Activated CD8-positive, alpha-beta T cell treated with anti-CD3 and anti-CD28 coated beads for 36 hours (primary cell): Measurements from ENCODE around the gene GIGYF1. TPM values are rescaled to one million over a fixed set of nuclear protein-coding genes. Genes with fewer than 3 reads are reported as not detected.

Experiments
- ATAC-seq: fragments of 200-7000 bp; cut with Tn5 transposase; one replicate; pipeline ENCODE4 v1.10.0; 2021; ENCODE audit warnings: mild to moderate bottlenecking, moderate library complexity
- CTCF ChIA-PET: fragments of 350-600 bp; sonication (Branson Sonifier 250); formaldehyde crosslinking; loops from one replicate; lab custom pipeline; 2021; ENCODE audit warnings: antibody characterized with exemption; lab: Charles Lee
- POLR2A ChIA-PET: fragments of 350-600 bp; sonication (Branson Sonifier 250); formaldehyde crosslinking; loops from one replicate; lab custom pipeline; 2021; ENCODE audit warnings: antibody characterized with exemption; lab: Charles Lee
- DNase-seq: peaks from one replicate; pipeline ENCODE4 v3.0.0-alpha.2; 2020
- H3K27ac Mint-ChIP-seq: one replicate; pipeline ENCODE4 v1.8.0; 2021; ENCODE audit warnings: mild to moderate bottlenecking, mixed read lengths
- H3K27me3 Mint-ChIP-seq: one replicate; pipeline ENCODE4 v1.8.0; 2021; ENCODE audit warnings: mixed read lengths
- H3K36me3 Mint-ChIP-seq: one replicate; pipeline ENCODE4 v1.8.0; 2021; ENCODE audit warnings: low read depth, mixed read lengths
- H3K4me1 Mint-ChIP-seq: one replicate; pipeline ENCODE4 v1.8.0; 2021; ENCODE audit warnings: low read depth, mixed read lengths
- H3K4me3 Mint-ChIP-seq: one replicate; pipeline ENCODE4 v1.8.0; 2021; ENCODE audit warnings: mild to moderate bottlenecking, moderate library complexity, mixed read lengths
- H3K9me3 Mint-ChIP-seq: one replicate; pipeline ENCODE4 v1.8.0; 2021; ENCODE audit warnings: mixed read lengths
- intact Hi-C: fragments of 100-400 bp; cut with micrococcal nuclease; formaldehyde crosslinking; loops from one replicate; pipeline ENCODE4 v1.10.0; 2022
- total RNA-seq, 2 experiments: library from RNA; stranded (reverse); gene quantifications; one replicate each; pipeline ENCODE4 v1.2.3, GENCODE V29; 2021
- TF ChIP-seq, protein P1 (sequence below): fragments of 200-600 bp; IDR thresholded peaks from one replicate; pipeline ENCODE4 v1.8.0; 2022; ENCODE audit warnings: antibody characterized with exemption, mild to moderate bottlenecking

The GIGYF1 gene, protein sequence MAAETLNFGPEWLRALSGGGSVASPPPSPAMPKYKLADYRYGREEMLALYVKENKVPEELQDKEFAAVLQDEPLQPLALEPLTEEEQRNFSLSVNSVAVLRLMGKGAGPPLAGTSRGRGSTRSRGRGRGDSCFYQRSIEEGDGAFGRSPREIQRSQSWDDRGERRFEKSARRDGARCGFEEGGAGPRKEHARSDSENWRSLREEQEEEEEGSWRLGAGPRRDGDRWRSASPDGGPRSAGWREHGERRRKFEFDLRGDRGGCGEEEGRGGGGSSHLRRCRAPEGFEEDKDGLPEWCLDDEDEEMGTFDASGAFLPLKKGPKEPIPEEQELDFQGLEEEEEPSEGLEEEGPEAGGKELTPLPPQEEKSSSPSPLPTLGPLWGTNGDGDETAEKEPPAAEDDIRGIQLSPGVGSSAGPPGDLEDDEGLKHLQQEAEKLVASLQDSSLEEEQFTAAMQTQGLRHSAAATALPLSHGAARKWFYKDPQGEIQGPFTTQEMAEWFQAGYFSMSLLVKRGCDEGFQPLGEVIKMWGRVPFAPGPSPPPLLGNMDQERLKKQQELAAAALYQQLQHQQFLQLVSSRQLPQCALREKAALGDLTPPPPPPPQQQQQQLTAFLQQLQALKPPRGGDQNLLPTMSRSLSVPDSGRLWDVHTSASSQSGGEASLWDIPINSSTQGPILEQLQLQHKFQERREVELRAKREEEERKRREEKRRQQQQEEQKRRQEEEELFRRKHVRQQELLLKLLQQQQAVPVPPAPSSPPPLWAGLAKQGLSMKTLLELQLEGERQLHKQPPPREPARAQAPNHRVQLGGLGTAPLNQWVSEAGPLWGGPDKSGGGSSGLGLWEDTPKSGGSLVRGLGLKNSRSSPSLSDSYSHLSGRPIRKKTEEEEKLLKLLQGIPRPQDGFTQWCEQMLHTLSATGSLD (N-terminal part only)
- 10 to 100 TPM; 36.9 to 41.5 TPM for total RNA-seq

DNA sequence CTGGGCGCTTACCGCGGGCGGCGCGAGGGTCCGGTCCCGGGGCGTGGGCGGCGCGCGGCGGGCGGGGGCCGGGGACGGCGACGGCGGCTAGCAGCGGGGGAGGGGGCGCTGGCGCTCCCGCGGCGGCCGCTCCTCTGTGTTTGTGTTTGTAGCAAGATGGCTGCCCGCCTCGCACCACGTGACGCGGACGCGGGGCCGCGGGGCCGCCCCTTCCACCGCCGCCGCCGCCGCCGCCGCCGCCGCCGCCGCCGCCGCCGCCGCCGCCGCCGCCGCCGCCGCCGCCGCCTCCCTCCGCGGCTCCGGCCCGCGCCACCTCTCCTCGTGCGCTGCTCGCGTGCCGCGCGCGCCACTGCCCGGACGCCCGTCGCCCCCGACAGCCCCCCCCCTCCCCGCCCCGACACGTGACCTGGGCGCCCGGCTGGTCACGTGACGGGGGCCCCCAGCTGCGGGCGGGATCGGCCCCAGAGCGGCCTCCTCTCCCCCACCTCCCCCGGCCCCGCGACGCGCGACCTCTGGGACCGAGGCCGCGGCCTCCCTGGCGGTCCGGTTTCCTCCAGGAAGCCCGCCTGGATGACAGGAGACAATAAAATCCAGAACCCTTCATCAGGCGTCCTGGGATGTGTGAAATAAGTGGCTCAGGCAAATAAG is at the start of gene GIGYF1:
TSS of gene GIGYF1 (minus strand) at position 153 of the 648 bp plus-strand sequence. CDS start 6,012 bp downstream, outside the sequence.
- Mint-ChIP-seq H3K9me3 (no peaks in the 10 kb centered on the region), H3K36me3 (peaks cover 11% of the 10 kb centered on the region), H3K27ac (peak within 1 kb of the TSS; percentile 91), H3K4me3 (peak within 1 kb of the TSS; percentile 88), H3K4me1 (peaks cover 40% of the 10 kb centered on the region), H3K27me3 (no peaks in the 10 kb centered on the region)
- ChIA-PET CTCF (interaction anchor here (4.1 to 10.1 kb wide), 2 partner anchors 11 to 60 kb away, joined by 46 to 162 read pairs; partner anchors contain the start of gene POP7), POLR2A (interaction anchor here (1.4 to 8.3 kb wide), 4 partner anchors 11 to 20 kb away, joined by 3 to 94 read pairs (median 20); partner anchors contain the start of gene POP7)
- TF ChIP-seq, protein P1, sequence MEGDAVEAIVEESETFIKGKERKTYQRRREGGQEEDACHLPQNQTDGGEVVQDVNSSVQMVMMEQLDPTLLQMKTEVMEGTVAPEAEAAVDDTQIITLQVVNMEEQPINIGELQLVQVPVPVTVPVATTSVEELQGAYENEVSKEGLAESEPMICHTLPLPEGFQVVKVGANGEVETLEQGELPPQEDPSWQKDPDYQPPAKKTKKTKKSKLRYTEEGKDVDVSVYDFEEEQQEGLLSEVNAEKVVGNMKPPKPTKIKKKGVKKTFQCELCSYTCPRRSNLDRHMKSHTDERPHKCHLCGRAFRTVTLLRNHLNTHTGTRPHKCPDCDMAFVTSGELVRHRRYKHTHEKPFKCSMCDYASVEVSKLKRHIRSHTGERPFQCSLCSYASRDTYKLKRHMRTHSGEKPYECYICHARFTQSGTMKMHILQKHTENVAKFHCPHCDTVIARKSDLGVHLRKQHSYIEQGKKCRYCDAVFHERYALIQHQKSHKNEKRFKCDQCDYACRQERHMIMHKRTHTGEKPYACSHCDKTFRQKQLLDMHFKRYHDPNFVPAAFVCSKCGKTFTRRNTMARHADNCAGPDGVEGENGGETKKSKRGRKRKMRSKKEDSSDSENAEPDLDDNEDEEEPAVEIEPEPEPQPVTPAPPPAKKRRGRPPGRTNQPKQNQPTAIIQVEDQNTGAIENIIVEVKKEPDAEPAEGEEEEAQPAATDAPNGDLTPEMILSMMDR, result no peak
- DNase-seq (peak; percentile 79), ATAC-seq (peak; percentile 53)
- intact Hi-C loops, result loop anchor here (10.0 kb wide), 1 partner anchor 219 kb away; the partner anchor contains the start of gene TSC22D4

DNA sequence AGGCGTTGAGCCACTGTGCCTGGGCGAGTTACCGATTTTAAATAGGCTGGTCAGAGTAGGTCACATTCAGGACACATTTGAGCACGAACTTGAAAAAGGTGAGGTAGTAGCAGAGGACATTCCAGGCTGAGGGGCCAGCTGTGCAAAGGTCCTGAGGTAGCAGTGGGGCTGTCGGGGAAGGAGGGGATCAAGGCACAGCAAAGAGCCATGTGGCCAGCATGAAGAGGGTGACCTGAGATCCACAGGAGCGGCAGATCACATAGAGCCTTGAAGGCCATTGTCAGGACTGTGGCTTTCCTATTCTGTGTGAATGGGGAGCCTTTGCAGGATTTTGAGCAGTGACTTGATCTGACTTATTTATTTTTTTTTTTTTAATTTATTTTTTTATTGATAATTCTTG is 45.9 kb upstream of the GIGYF1 start:
- POLR2A ChIA-PET, result no interaction called here
- no peak overlapping the region for H3K27ac Mint-ChIP-seq
- intact Hi-C loops, result no loop called here
- CTCF ChIA-PET, result no interaction called here
- no peak for DNase-seq
- no peaks in the 10 kb centered on the region for H3K36me3 Mint-ChIP-seq
- TF ChIP-seq, protein P1, result no peak
- H3K4me1 Mint-ChIP-seq, result no peaks in the 10 kb centered on the region
- ATAC-seq, result no peak
- peaks cover 2% of the 10 kb centered on the region for H3K9me3 Mint-ChIP-seq
- H3K27me3 Mint-ChIP-seq, result no peaks in the 10 kb centered on the region
- H3K4me3 Mint-ChIP-seq, result no peak overlapping the region

DNA sequence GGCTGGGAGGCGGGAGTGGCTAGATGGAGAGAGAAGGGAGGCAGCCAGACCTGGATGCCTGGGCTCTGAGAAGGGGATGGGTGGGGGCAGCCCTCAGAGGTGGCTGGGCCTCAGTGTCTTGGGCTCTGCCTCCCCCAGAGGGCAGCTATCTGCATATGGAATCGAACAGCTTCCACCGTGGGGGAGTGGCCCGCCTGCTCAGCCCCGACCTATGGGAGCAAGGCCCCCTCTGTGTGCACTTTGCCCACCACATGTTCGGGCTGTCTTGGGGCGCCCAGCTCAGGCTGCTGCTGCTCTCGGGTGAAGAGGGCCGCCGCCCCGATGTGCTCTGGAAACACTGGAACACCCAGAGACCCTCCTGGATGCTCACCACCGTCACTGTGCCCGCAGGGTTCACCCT is 42.6 kb upstream of the GIGYF1 start:
- TF ChIP-seq, protein P1, result no peak
- POLR2A ChIA-PET, result interaction anchor here (1.6 kb wide), 1 partner anchor 12 kb away, joined by 3 read pairs; no protein-coding TSS in a partner anchor
- ATAC-seq, result no peak
- Mint-ChIP-seq H3K36me3 (no peaks in the 10 kb centered on the region), H3K27me3 (peaks cover 4% of the 10 kb centered on the region), H3K9me3 (no peaks in the 10 kb centered on the region), H3K27ac (no peak overlapping the region), H3K4me3 (no peak overlapping the region), H3K4me1 (no peaks in the 10 kb centered on the region)
- CTCF ChIA-PET, result interaction anchor here (4.4 kb wide), 1 partner anchor 12 kb away, joined by 16 read pairs; no protein-coding TSS in a partner anchor
- intact Hi-C loops, result no loop called here
- DNase-seq, result no peak

DNA sequence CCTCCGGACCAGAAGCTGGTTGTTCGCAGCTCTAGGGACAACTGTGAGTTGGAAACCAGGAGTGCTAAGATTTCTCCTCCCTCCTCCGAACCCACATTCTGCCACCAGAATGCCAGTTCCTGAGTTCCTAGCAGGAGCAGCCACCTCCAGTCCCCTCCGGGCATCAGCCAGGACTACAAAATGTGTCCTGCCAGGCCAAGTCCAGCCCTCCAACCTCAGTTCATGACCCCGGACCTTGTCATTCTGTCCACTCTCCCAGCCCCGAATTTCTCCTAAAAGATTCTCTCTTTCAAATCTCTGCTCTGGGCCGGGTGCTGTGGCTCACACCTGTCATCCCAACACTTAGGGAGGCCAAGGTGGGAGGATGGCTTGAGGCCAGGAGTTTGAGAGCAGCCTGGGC is 41.7 kb upstream of the GIGYF1 start:
- intact Hi-C loops, result no loop called here
- TF ChIP-seq, protein P1, result no peak
- ChIA-PET POLR2A (no interaction called here), CTCF (interaction anchor here (0.6 to 4.4 kb wide), 2 partner anchors 11 to 27 kb away, joined by 3 to 16 read pairs; no protein-coding TSS in a partner anchor)
- H3K27me3 Mint-ChIP-seq, result peaks cover 4% of the 10 kb centered on the region
- H3K27ac Mint-ChIP-seq, result no peak overlapping the region
- no peaks in the 10 kb centered on the region for H3K9me3 Mint-ChIP-seq
- no peak for ATAC-seq
- H3K36me3 Mint-ChIP-seq, result no peaks in the 10 kb centered on the region
- no peak overlapping the region for H3K4me3 Mint-ChIP-seq
- no peak for DNase-seq
- no peaks in the 10 kb centered on the region for H3K4me1 Mint-ChIP-seq
